Measurements from ENCODE around the gene DNAI7. TPM values are rescaled to one million over a fixed set of nuclear protein-coding genes. Genes with fewer than 3 reads are reported as not detected.

The DNAI7 gene
- total and polyA plus RNA-seq, 2 of the 8 experiments (the other 6 are each of a cell fraction or from before 2014, with no cell fraction given) = 0.12 to 0.28 TPM

GRCh38 chr12:25162866-25163265 is 32.1 kb downstream of the DNAI7 start:
- H3K27me3 ChIP-seq (replicated peaks in 1 of 4; ENCODE audit: control insufficient read depth in 3 of 4, extremely low read depth in 1 of 4, insufficient read depth in 3 of 4, low read length in 3 of 4) = no peaks in the 10 kb centered on the region
- H4K91ac ChIP-seq (replicated peaks; ENCODE audit: insufficient read length, low read length) = no peak overlapping the region
- ChIA-PET CTCF (ENCODE audit: partially characterized antibody) (interaction anchor here (1.2 kb wide), 1 partner anchor 8 kb away, joined by 3 read pairs; no protein-coding TSS in a partner anchor), POLR2A (ENCODE audit: partially characterized antibody) (no interaction called here)
- H2BK15ac ChIP-seq (ENCODE audit: low read length) = no peak overlapping the region
- no peak overlapping the region for H4K5ac ChIP-seq (ENCODE audit: insufficient read length, low read depth, low read length)
- H4K20me1 ChIP-seq (replicated peaks in 1 of 2; ENCODE audit: control insufficient read depth in 1 of 2, insufficient read depth in 2 of 2, low read length in 2 of 2) = no peaks in the 10 kb centered on the region
- no peak overlapping the region for H3K23ac ChIP-seq (ENCODE audit: insufficient read length)
- WGBS, 2 experiments (ENCODE audit: extremely low coverage in 1 of 2, insufficient coverage in 1 of 2, insufficient read length in 1 of 2, insufficient replicate concordance in 2 of 2, low coverage in 1 of 2, low lambda C conversion rate in 2 of 2, missing lambda C conversion rate in 1 of 2) = 94% methylated on average over 6 of the region's 6 CpGs; no CpG with 5 or more reads in 1 of the 2 experiments
- FAIRE-seq (no peak), DNase-seq (ENCODE audit: low read depth in 1 of 2, low spot score in 2 of 2) (no peak)
- no peaks in the 10 kb centered on the region for H3K4me1 ChIP-seq (replicated peaks in 1 of 4; ENCODE audit: control insufficient read depth in 3 of 4, insufficient read depth in 4 of 4, low read length in 3 of 4)
- H3K4me3 ChIP-seq (ENCODE audit: extremely low read depth in 1 of 4, insufficient read depth in 2 of 4, low read depth in 3 of 4, low read length in 4 of 4) = no peak overlapping the region
- no peak overlapping the region for H2AK5ac ChIP-seq (ENCODE audit: low read depth, low read length)
- H3K9ac ChIP-seq (replicated peaks in 1 of 4; ENCODE audit: extremely low read depth in 1 of 4, low read depth in 3 of 4, low read length in 3 of 4) = no peak overlapping the region
- no peaks in the 10 kb centered on the region for H3K79me1 ChIP-seq (ENCODE audit: low read depth, low read length)
- H2BK12ac ChIP-seq (ENCODE audit: low read depth, low read length) = no peak overlapping the region
- no peak overlapping the region for H3K4ac ChIP-seq (replicated peaks; ENCODE audit: insufficient read length, low read depth, low read length)
- no peaks in the 10 kb centered on the region; the same call in 1 of the 2 replicates for H3K23me2 ChIP-seq (ENCODE audit: low read depth, low read length)
- H3K18ac ChIP-seq (ENCODE audit: extremely low read depth, low read length) = no peak overlapping the region
- TF ChIP-seq RNF2 (IDR thresholded peaks at IDR 0.05; ENCODE audit: borderline replicate concordance, low read depth, low read length, missing control alignments, poor library complexity, severe bottlenecking) = no peak
- no peak for TF ChIP-seq KDM5A (IDR thresholded peaks at IDR 0.05; ENCODE audit: low read length)
- no peak for TF ChIP-seq NRF1 (IDR thresholded peaks at IDR 0.05; ENCODE audit: low read depth, low read length)
- no peak for TF ChIP-seq RFX5 (IDR thresholded peaks at IDR 0.05; ENCODE audit: borderline replicate concordance, low read depth, low read length)
- no peak for TF ChIP-seq ATF3 (IDR thresholded peaks at IDR 0.05; ENCODE audit: insufficient read depth, low read depth, low read length)
- no peak for TF ChIP-seq USF2 (IDR thresholded peaks at IDR 0.05; ENCODE audit: low read length)
- TF ChIP-seq JUND (IDR thresholded peaks at IDR 0.05; ENCODE audit: low read length) = no peak
- TF ChIP-seq SAP30 (IDR thresholded peaks at IDR 0.05; ENCODE audit: insufficient read depth, insufficient replicate concordance, low read length) = no peak
- TF ChIP-seq CBX5 (IDR thresholded peaks at IDR 0.05; ENCODE audit: low read depth, low read length) = no peak
- no peak for TF ChIP-seq CREB1 (IDR thresholded peaks at IDR 0.05)
- H2BK120ac ChIP-seq (replicated peaks; ENCODE audit: low read depth, low read length) = no peak overlapping the region
- H3K9me3 ChIP-seq (ENCODE audit: insufficient read depth in 2 of 2, low read depth in 1 of 2, low read length in 1 of 2) = no peaks in the 10 kb centered on the region
- no peak overlapping the region for H3K27ac ChIP-seq (ENCODE audit: low read depth, low read length)
- no peaks in the 10 kb centered on the region for H3K79me2 ChIP-seq (ENCODE audit: control insufficient read depth in 1 of 2, insufficient read depth in 2 of 2, low read length in 2 of 2)
- H3K56ac ChIP-seq (replicated peaks; ENCODE audit: insufficient read length, low read depth, low read length) = no peak overlapping the region
- no peak overlapping the region for H2AFZ ChIP-seq (ENCODE audit: low read length)
- no peaks in the 10 kb centered on the region for H3K36me3 ChIP-seq (ENCODE audit: control insufficient read depth in 2 of 4, insufficient read depth in 4 of 4, low read length in 3 of 4)
- H3K4me2 ChIP-seq (ENCODE audit: insufficient read depth in 1 of 2, low read depth in 2 of 2, low read length in 2 of 2) = no peak overlapping the region
- H2BK20ac ChIP-seq (ENCODE audit: low read length) = no peak overlapping the region
- H2BK5ac ChIP-seq (ENCODE audit: low read depth, low read length) = no peak overlapping the region
- no peak overlapping the region for H3K14ac ChIP-seq (ENCODE audit: insufficient read length)
- no peak overlapping the region for H4K8ac ChIP-seq (ENCODE audit: extremely low read depth, insufficient read depth, low read length)
